ENCODE measurements around the gene TTC28. TPM values are rescaled to one million over a fixed set of nuclear protein-coding genes. Genes with fewer than 3 reads are reported as not detected.
A peak's percentile ranks its signal among the peaks of the same experiment; 100 is the strongest.
"Not testable (repeated sequence)": the region's sequence is repeated elsewhere in the genome, so short reads cannot be mapped to it uniquely, and the experiment has no call there.

The TTC28 gene
- total RNA-seq: 79.5 TPM

- DNase-seq (ENCODE audit: low spot score in 2 of 2): peak; percentile 62 to 68
- FAIRE-seq: not testable (repeated sequence)
Measured at GRCh38 chr22:28679611-28680287, at the start of gene TTC28. Gene TTC28, minus strand, starts transcription at chr22:28679840. Its CDS starts 117 bp downstream, at chr22:28679723.

GRCh38 chr22:28728621-28729313 is 49.1 kb upstream of the TTC28 start:
- FAIRE-seq: no peak
- no peak for DNase-seq (ENCODE audit: low spot score in 2 of 2)

GRCh38 chr22:28728002-28728401 is 48.4 kb upstream of the TTC28 start:
- FAIRE-seq: no peak

GRCh38 chr22:28718044-28718443 is 38.4 kb upstream of the TTC28 start:
- no peak for FAIRE-seq
- no peak for DNase-seq (ENCODE audit: low spot score in 2 of 2)

More at GRCh38 chr22:28728002-28728401, 48.4 kb upstream of the TTC28 start:
- DNase-seq (ENCODE audit: low spot score in 2 of 2): no peak

- FAIRE-seq: no peak
Measured at GRCh38 chr22:28716686-28717085, 37.0 kb upstream of the TTC28 start.

GRCh38 chr22:28715611-28716010 is 36.0 kb upstream of the TTC28 start:
- DNase-seq (ENCODE audit: low spot score in 2 of 2) (no peak), FAIRE-seq (no peak)

More at GRCh38 chr22:28716686-28717085, 37.0 kb upstream of the TTC28 start:
- no peak for DNase-seq (ENCODE audit: low spot score in 2 of 2)

GRCh38 chr22:28714043-28714628 is 34.5 kb upstream of the TTC28 start:
- FAIRE-seq (no peak), DNase-seq (ENCODE audit: low spot score in 2 of 2) (no peak)

GRCh38 chr22:28711820-28712777 is 32.5 kb upstream of the TTC28 start:
- FAIRE-seq (no peak), DNase-seq (ENCODE audit: low spot score in 2 of 2) (no peak)

GRCh38 chr22:28711341-28711740 is 31.7 kb upstream of the TTC28 start:
- FAIRE-seq (no peak), DNase-seq (ENCODE audit: low spot score in 2 of 2) (no peak)

GRCh38 chr22:28710576-28711191 is 31.0 kb upstream of the TTC28 start:
- no peak for FAIRE-seq
- no peak for DNase-seq (ENCODE audit: low spot score in 2 of 2)

GRCh38 chr22:28710107-28710506 is 30.5 kb upstream of the TTC28 start:
- FAIRE-seq (no peak), DNase-seq (ENCODE audit: low spot score in 2 of 2) (no peak)

GRCh38 chr22:28706845-28707244 is 27.2 kb upstream of the TTC28 start:
- DNase-seq (ENCODE audit: low spot score in 2 of 2): no peak
- no peak for FAIRE-seq

- FAIRE-seq: no peak
Measured at GRCh38 chr22:28703436-28703835, 23.8 kb upstream of the TTC28 start.

GRCh38 chr22:28702891-28703290 is 23.3 kb upstream of the TTC28 start:
- no peak for FAIRE-seq
- DNase-seq (ENCODE audit: low spot score in 2 of 2): no peak

More at GRCh38 chr22:28703436-28703835, 23.8 kb upstream of the TTC28 start:
- DNase-seq (ENCODE audit: low spot score in 2 of 2): no peak

- not testable (repeated sequence) for DNase-seq (ENCODE audit: low spot score in 2 of 2)
Measured at GRCh38 chr22:28693041-28693760, 13.6 kb upstream of the TTC28 start.

GRCh38 chr22:28689796-28690195 is 10.2 kb upstream of the TTC28 start:
- not testable (repeated sequence) for DNase-seq (ENCODE audit: low spot score in 2 of 2); FAIRE-seq

More at GRCh38 chr22:28693041-28693760, 13.6 kb upstream of the TTC28 start:
- FAIRE-seq: not testable (repeated sequence)

- DNase-seq (ENCODE audit: low spot score in 2 of 2); FAIRE-seq: not testable (repeated sequence)
Measured at GRCh38 chr22:28682966-28683365, 3.3 kb upstream of the TTC28 start.

- not testable (repeated sequence) for DNase-seq (ENCODE audit: low spot score in 2 of 2); FAIRE-seq
Measured at GRCh38 chr22:28680813-28681490, 1.3 kb upstream of the TTC28 start.
